ENCODE measurements around the gene URI1. TPM values are rescaled to one million over a fixed set of nuclear protein-coding genes. Genes with fewer than 3 reads are reported as not detected.

The URI1 gene
- total and polyA plus RNA-seq, 3 experiments from 2014 or later: 35.6 to 76.9 (median 71.6) TPM

DNA sequence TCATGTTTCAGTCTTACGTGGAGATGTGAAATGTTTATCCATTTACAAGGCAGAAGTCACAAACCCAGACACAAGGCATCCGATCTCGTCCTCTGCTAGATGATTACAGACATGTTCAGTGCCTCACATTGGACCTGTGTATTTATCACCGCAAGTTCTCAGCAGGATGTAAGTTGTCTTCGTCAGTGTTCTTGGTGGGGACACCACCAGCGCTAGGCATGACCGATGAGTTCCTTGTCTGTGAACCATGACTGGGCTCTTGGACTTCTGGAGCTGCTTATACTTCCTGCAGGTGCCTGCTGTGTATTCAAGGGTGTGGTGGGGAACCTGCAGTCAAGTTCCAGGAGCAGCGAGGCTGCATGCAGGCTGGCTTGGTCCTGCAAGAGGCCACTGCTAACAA is 105.4 kb downstream of the URI1 start:
- H3K4me1 Mint-ChIP-seq: peaks cover 6 to 16% (median 7%) of the 10 kb centered on the region in 3 donors
- no peaks in the 10 kb centered on the region for H3K4me1 ChIP-seq (ENCODE audit: insufficient read depth, low read length)
- ChIA-PET CTCF (no interaction called here), POLR2A (no interaction called here)
- H3K9me3 Mint-ChIP-seq: no peaks in the 10 kb centered on the region
- no peak overlapping the region for H3K27ac Mint-ChIP-seq
- no peak overlapping the region for H3K4me3 Mint-ChIP-seq
- no peaks in the 10 kb centered on the region for H3K36me3 Mint-ChIP-seq
- no peak for DNase-seq
- H3K27me3 ChIP-seq (ENCODE audit: insufficient read depth, low read length, poor library complexity, severe bottlenecking): no peaks in the 10 kb centered on the region
- no peaks in the 10 kb centered on the region for H3K36me3 ChIP-seq (ENCODE audit: insufficient read depth, low read length)
- no peaks in the 10 kb centered on the region for H3K9me3 ChIP-seq (ENCODE audit: low read length)
- H3K4me3 ChIP-seq (ENCODE audit: low read length): no peak overlapping the region
- no peak overlapping the region for H3K27ac ChIP-seq (ENCODE audit: low read depth, low read length)
- H3K27me3 Mint-ChIP-seq: no peaks in the 10 kb centered on the region

DNA sequence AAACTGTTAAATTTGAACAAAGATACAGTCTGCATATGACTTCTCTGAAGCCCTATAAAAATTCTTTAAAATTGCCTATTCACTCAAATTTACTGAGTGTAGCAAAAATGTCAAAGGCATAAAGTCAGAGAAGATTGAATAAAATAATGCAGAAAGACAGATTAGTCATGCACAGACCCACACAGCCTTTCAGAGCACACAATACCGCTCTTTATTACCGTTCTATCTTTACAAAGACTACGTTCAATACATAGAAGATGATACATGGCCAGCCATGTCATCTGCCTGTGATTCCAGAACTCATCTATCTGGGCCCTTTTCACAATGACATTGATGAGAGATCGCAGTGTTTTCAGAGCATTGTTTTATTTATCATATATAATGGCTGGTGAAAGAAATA is 107.2 kb downstream of the URI1 start:
- Mint-ChIP-seq H3K4me1 (peaks cover 6 to 16% (median 7%) of the 10 kb centered on the region in 3 donors), H3K27me3 (no peaks in the 10 kb centered on the region), H3K27ac (no peak overlapping the region), H3K36me3 (no peaks in the 10 kb centered on the region), H3K4me3 (no peak overlapping the region), H3K9me3 (peaks cover 0 to 2% (median 0%) of the 10 kb centered on the region in 5 donors)
- DNase-seq: no peak
- ChIA-PET POLR2A (no interaction called here), CTCF (no interaction called here)
- Histone ChIP-seq H3K4me3 (ENCODE audit: low read length) (no peak overlapping the region), H3K27ac (ENCODE audit: low read depth, low read length) (no peak overlapping the region), H3K36me3 (ENCODE audit: insufficient read depth, low read length) (no peaks in the 10 kb centered on the region), H3K27me3 (ENCODE audit: insufficient read depth, low read length, poor library complexity, severe bottlenecking) (no peaks in the 10 kb centered on the region), H3K9me3 (ENCODE audit: low read length) (no peaks in the 10 kb centered on the region), H3K4me1 (ENCODE audit: insufficient read depth, low read length) (no peaks in the 10 kb centered on the region)

DNA sequence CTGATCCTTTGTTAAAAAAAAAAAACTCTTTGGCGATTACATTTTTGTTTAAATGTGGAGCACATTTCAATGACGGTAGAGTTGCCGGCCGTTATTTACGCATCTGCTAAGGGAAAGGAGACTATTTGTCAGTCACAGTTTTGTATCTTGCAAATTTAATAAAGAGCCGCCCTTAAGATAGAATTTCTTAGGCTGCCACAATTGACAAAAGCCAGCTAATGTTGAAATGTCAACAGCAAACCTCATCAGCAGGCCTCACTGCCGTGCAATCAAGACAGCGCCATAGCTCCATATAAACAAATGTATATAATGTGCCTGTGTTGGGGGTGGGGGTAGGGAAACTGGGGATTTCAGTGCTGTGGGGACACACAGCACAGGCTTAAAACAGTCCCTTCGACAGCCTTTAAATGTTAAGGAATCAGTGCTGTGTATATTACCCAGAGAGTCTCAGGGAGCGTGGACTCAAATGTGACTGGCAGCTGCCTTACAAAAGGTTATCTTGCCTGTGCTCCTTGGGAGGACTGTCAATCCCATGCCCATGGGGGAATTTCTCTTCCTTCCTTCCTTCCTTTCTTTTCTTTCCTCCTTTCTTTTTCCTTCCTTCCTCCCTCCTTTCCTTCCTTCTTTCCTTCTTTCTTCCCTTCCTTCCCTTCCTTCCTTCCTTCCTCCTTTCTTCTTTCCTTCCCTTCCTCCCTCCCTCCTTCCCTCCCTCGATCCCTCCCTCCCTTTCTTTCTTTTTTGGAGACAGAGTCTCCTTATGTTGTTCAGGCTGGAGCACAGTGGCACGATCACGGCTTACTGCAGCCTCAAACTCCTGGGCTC is 108.0 kb downstream of the URI1 start:
- no peaks in the 10 kb centered on the region for H3K27me3 ChIP-seq (ENCODE audit: insufficient read depth, low read length, poor library complexity, severe bottlenecking)
- H3K27ac ChIP-seq (ENCODE audit: low read depth, low read length): no peak overlapping the region
- peaks cover 6 to 15% (median 7%) of the 10 kb centered on the region in 3 donors for H3K4me1 Mint-ChIP-seq
- no peaks in the 10 kb centered on the region for H3K27me3 Mint-ChIP-seq
- no peak for DNase-seq
- no peaks in the 10 kb centered on the region for H3K4me1 ChIP-seq (ENCODE audit: insufficient read depth, low read length)
- no peak overlapping the region for H3K4me3 ChIP-seq (ENCODE audit: low read length)
- ChIA-PET POLR2A (no interaction called here), CTCF (no interaction called here)
- H3K4me3 Mint-ChIP-seq: no peak overlapping the region
- H3K27ac Mint-ChIP-seq: peak overlapping the region in 1 of 8 donors; percentile 58
- H3K36me3 Mint-ChIP-seq: no peaks in the 10 kb centered on the region
- no peaks in the 10 kb centered on the region for H3K9me3 ChIP-seq (ENCODE audit: low read length)
- H3K9me3 Mint-ChIP-seq: peaks cover 0 to 2% (median 0%) of the 10 kb centered on the region in 5 donors
- no peaks in the 10 kb centered on the region for H3K36me3 ChIP-seq (ENCODE audit: insufficient read depth, low read length)

DNA sequence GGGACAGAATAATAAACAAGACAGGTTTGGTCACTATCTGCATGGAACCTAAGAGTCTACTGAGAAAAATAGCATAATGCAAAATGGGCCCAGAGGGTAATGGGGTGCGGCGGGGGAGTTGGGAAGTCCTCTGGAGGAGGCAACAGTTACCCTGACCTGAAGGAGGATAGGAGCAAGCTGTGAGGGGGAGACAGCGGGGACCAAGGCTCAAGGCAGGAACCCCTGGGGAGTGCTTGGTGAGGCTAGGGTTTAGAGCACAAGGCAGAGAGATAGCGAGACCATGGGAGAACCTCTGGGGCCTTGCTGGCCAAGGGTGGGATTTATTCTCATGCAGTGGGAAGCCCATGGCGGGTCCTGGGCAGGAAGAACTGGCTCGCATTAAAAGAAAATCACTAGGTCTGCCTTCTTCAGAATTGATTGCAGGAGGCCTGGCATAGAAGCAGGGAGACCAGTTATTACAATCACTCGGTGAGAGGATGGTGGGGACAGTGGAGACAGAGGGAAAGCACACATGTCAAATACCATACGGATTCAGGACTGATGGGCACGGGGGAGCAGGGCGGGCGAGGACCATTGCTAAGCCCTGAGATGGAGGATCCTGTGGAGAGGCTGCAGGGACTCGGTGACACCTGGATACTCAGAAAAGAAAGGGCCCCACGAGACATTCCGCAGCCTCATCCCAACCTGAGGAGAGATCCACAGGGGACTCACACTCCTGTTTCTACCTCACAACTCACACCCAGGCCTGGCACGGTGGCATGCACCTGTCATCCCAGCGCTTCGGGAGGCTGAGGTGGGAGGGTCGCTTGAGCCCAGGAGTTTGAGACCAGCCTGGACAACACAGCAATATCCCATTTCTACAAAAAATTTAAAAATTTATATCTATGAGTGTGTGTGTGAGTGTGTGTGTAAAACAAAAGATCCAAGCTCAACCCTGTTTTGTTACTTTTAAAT is 110.4 kb downstream of the URI1 start:
- Histone ChIP-seq H3K4me3 (ENCODE audit: low read length) (no peak overlapping the region), H3K27me3 (ENCODE audit: insufficient read depth, low read length, poor library complexity, severe bottlenecking) (no peaks in the 10 kb centered on the region), H3K27ac (ENCODE audit: low read depth, low read length) (no peak overlapping the region), H3K4me1 (ENCODE audit: insufficient read depth, low read length) (no peaks in the 10 kb centered on the region), H3K9me3 (ENCODE audit: low read length) (no peaks in the 10 kb centered on the region), H3K36me3 (ENCODE audit: insufficient read depth, low read length) (no peaks in the 10 kb centered on the region)
- Mint-ChIP-seq H3K4me3 (peak overlapping the region in 1 of 7 donors; percentile 54), H3K4me1 (peaks cover 0 to under 1% (median 0%) of the 10 kb centered on the region in 3 donors), H3K27me3 (no peaks in the 10 kb centered on the region), H3K9me3 (peaks cover 0 to 2% (median 0%) of the 10 kb centered on the region in 5 donors), H3K36me3 (no peaks in the 10 kb centered on the region), H3K27ac (peak overlapping the region in 1 of 8 donors; percentile 38)
- DNase-seq: no peak
- POLR2A ChIA-PET: no interaction called here
- CTCF ChIA-PET: no interaction called here

DNA sequence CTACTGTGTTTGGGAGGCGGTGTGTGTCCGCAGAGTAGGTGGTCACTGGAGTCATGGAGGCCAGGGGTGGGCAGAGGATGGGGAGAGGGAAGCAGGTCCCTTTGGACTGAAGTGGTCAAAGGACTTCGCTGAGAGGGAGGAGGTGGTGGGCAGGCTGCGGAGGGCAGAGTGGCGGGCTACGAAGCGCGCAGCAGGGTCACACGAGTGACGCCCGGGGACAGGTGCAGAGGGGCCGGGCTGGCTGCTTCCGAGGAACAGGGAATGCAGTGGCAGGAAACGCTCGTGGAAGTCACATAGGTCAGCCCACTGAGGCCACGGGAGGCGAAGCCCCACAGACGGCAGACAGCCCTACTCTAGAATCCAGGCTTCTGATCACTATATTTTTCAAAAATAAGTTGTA is 111.5 kb downstream of the URI1 start:
- ChIA-PET CTCF (no interaction called here), POLR2A (no interaction called here)
- Histone ChIP-seq H3K36me3 (ENCODE audit: insufficient read depth, low read length) (no peaks in the 10 kb centered on the region), H3K4me1 (ENCODE audit: insufficient read depth, low read length) (no peaks in the 10 kb centered on the region), H3K9me3 (ENCODE audit: low read length) (no peaks in the 10 kb centered on the region), H3K27ac (ENCODE audit: low read depth, low read length) (no peak overlapping the region), H3K27me3 (ENCODE audit: insufficient read depth, low read length, poor library complexity, severe bottlenecking) (no peaks in the 10 kb centered on the region), H3K4me3 (ENCODE audit: low read length) (no peak overlapping the region)
- Mint-ChIP-seq H3K9me3 (peaks cover 0 to 2% (median 0%) of the 10 kb centered on the region in 5 donors), H3K4me1 (no peaks in the 10 kb centered on the region), H3K27me3 (no peaks in the 10 kb centered on the region), H3K36me3 (no peaks in the 10 kb centered on the region), H3K27ac (no peak overlapping the region), H3K4me3 (no peak overlapping the region)
- no peak for DNase-seq

DNA sequence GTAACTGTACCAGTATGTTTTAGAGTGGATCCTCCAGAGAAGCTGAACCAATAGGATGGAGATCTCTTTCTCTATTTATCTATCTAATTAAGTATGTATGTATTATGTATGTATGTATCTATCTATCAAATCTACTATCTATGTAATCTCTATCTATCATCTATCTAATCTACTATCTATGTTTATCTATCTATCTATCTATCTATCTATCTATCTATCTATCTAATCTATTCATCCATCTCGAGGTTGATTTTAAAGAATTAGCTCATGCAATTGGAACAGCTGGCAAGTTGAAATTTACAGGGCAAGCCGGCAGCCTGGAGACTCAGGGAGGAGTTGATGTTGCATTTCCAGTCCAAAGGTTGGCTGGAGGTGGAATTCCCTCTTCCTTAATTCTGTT is 112.2 kb downstream of the URI1 start:
- Histone ChIP-seq H3K27ac (ENCODE audit: low read depth, low read length) (no peak overlapping the region), H3K4me1 (ENCODE audit: insufficient read depth, low read length) (no peaks in the 10 kb centered on the region), H3K9me3 (ENCODE audit: low read length) (no peaks in the 10 kb centered on the region), H3K4me3 (ENCODE audit: low read length) (no peak overlapping the region), H3K27me3 (ENCODE audit: insufficient read depth, low read length, poor library complexity, severe bottlenecking) (no peaks in the 10 kb centered on the region), H3K36me3 (ENCODE audit: insufficient read depth, low read length) (no peaks in the 10 kb centered on the region)
- H3K9me3 Mint-ChIP-seq: peaks cover 0 to 2% (median 0%) of the 10 kb centered on the region in 5 donors
- H3K4me1 Mint-ChIP-seq: no peaks in the 10 kb centered on the region
- no peak overlapping the region for H3K4me3 Mint-ChIP-seq
- no peak overlapping the region for H3K27ac Mint-ChIP-seq
- POLR2A ChIA-PET: no interaction called here
- H3K27me3 Mint-ChIP-seq: no peaks in the 10 kb centered on the region
- CTCF ChIA-PET: no interaction called here
- H3K36me3 Mint-ChIP-seq: no peaks in the 10 kb centered on the region
- DNase-seq: no peak

DNA sequence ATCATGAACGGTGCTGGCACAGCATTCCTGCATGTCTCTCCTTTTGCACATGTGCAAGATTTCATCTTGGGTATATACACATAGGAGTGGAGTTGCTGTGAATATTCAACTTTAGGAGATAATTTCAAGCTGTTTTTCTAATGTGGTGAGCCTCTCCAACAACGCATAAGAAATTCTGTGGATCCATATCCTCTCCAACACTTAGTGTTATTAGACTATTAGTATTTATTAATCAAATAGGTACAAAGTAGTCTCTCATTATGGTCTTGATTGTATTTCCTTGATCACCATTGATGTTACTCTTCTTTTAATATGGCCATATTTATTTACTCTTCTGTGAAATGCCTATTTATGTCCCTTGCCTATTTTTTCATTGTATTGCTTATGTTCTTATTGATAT is 114.5 kb downstream of the URI1 start:
- Histone ChIP-seq H3K36me3 (ENCODE audit: insufficient read depth, low read length) (no peaks in the 10 kb centered on the region), H3K9me3 (ENCODE audit: low read length) (no peaks in the 10 kb centered on the region), H3K27ac (ENCODE audit: low read depth, low read length) (no peak overlapping the region), H3K27me3 (ENCODE audit: insufficient read depth, low read length, poor library complexity, severe bottlenecking) (no peaks in the 10 kb centered on the region), H3K4me3 (ENCODE audit: low read length) (no peak overlapping the region), H3K4me1 (ENCODE audit: insufficient read depth, low read length) (no peaks in the 10 kb centered on the region)
- Mint-ChIP-seq H3K36me3 (no peaks in the 10 kb centered on the region), H3K4me1 (no peaks in the 10 kb centered on the region), H3K4me3 (no peak overlapping the region), H3K9me3 (peaks cover 0 to 2% (median 0%) of the 10 kb centered on the region in 5 donors), H3K27me3 (no peaks in the 10 kb centered on the region), H3K27ac (no peak overlapping the region)
- no peak for DNase-seq
- CTCF ChIA-PET: no interaction called here
- POLR2A ChIA-PET: no interaction called here
